HG03342 (cell line): Measurements from ENCODE around the gene CELA3A.
"Not testable (repeated sequence)": the region's sequence is repeated elsewhere in the genome, so short reads cannot be mapped to it uniquely, and the experiment has no call there.

ENCODE experiments used
- ATAC-seq: cut with Tn5 transposase; IDR thresholded peaks from one replicate; pipeline ENCODE4 v1.9.1; 2021; ENCODE audit warnings: mild to moderate bottlenecking, moderate library complexity; ENCODE audit not compliant: unreplicated experiment

The CELA3A gene

GRCh38 chr1:21980515-21981220, 20.8 kb upstream of the CELA3A start:
- ATAC-seq: not testable (repeated sequence)

GRCh38 chr1:21981253-21981652, 20.2 kb upstream of the CELA3A start:
- ATAC-seq: not testable (repeated sequence)

- not testable (repeated sequence) for ATAC-seq
Observed at GRCh38 chr1:21982122-21982521, 19.3 kb upstream of the CELA3A start.

- ATAC-seq: not testable (repeated sequence)
Observed at GRCh38 chr1:21983539-21983938, 17.9 kb upstream of the CELA3A start.

GRCh38 chr1:21985893-21986292, 15.6 kb upstream of the CELA3A start:
- ATAC-seq: not testable (repeated sequence)

GRCh38 chr1:21986386-21986785, 15.1 kb upstream of the CELA3A start:
- not testable (repeated sequence) for ATAC-seq

GRCh38 chr1:21989672-21990393, 11.6 kb upstream of the CELA3A start:
- not testable (repeated sequence) for ATAC-seq

GRCh38 chr1:21992186-21992585, 9.3 kb upstream of the CELA3A start:
- not testable (repeated sequence) for ATAC-seq

- not testable (repeated sequence) for ATAC-seq
Observed at GRCh38 chr1:21994716-21995115, 6.7 kb upstream of the CELA3A start.

GRCh38 chr1:21996663-21996970, 4.8 kb upstream of the CELA3A start:
- ATAC-seq: not testable (repeated sequence)

- ATAC-seq: not testable (repeated sequence)
Observed at GRCh38 chr1:21997891-21998623, 3.4 kb upstream of the CELA3A start.

GRCh38 chr1:21998624-21999294, 2.7 kb upstream of the CELA3A start:
- not testable (repeated sequence) for ATAC-seq

GRCh38 chr1:21999645-22000044, 1.8 kb upstream of the CELA3A start:
- not testable (repeated sequence) for ATAC-seq

GRCh38 chr1:22002461-22002860, 1.0 kb downstream of the CELA3A start:
- ATAC-seq: not testable (repeated sequence)

- not testable (repeated sequence) for ATAC-seq
Observed at GRCh38 chr1:22002875-22003274, 1.4 kb downstream of the CELA3A start.

GRCh38 chr1:22003959-22004358, 2.5 kb downstream of the CELA3A start:
- not testable (repeated sequence) for ATAC-seq

- ATAC-seq: not testable (repeated sequence)
Observed at GRCh38 chr1:22005261-22006149, 4.0 kb downstream of the CELA3A start.

GRCh38 chr1:22006736-22007135, 5.3 kb downstream of the CELA3A start:
- ATAC-seq: not testable (repeated sequence)

- ATAC-seq: not testable (repeated sequence)
Observed at GRCh38 chr1:22007262-22007661, 5.8 kb downstream of the CELA3A start.

GRCh38 chr1:22009566-22009965, 8.1 kb downstream of the CELA3A start:
- ATAC-seq: not testable (repeated sequence)
